ENCODE measurements around the gene GABRG3. TPM values are rescaled to one million over a fixed set of nuclear protein-coding genes. Genes with fewer than 3 reads are reported as not detected.

GABRG3 gene
- total RNA-seq, 1 experiment from 2014 or later, result 0.15 TPM

GRCh38 chr15:27579738-27580137 lies 608.8 kb downstream of the GABRG3 start:
- Histone ChIP-seq H3K56ac (ENCODE audit: insufficient read length, low read depth, low read length) (no peak overlapping the region), H3T11ph (ENCODE audit: low read length) (no peak overlapping the region), H3K18ac (ENCODE audit: insufficient read length, low read depth, low read length) (no peak overlapping the region), H3K4ac (ENCODE audit: low read depth, low read length) (no peak overlapping the region), H3K27ac (ENCODE audit: insufficient read length, low read depth, low read length) (no peak overlapping the region), H3K27me3 (ENCODE audit: insufficient read depth, low read length) (no peaks in the 10 kb centered on the region), H2BK12ac (ENCODE audit: insufficient read length, low read depth, low read length) (no peak overlapping the region), H2BK20ac (ENCODE audit: low read depth, low read length, poor library complexity, severe bottlenecking) (no peak overlapping the region), H3K23me2 (ENCODE audit: insufficient read length, low read depth, low read length, poor library complexity, severe bottlenecking) (no peaks in the 10 kb centered on the region), H3K79me2 (ENCODE audit: insufficient read depth, low read length) (no peaks in the 10 kb centered on the region), H4K91ac (ENCODE audit: insufficient read length, low read depth, low read length) (no peak overlapping the region), H3K14ac (ENCODE audit: insufficient read depth, low read length) (no peak overlapping the region), H3K79me1 (ENCODE audit: insufficient read depth, low read depth, low read length, poor library complexity, severe bottlenecking) (no peaks in the 10 kb centered on the region), H4K20me1 (ENCODE audit: control insufficient read depth, insufficient read depth, insufficient read length) (no peaks in the 10 kb centered on the region), H3K4me1 (ENCODE audit: insufficient read depth, low read length) (no peaks in the 10 kb centered on the region), H2BK15ac (ENCODE audit: low read depth, low read length) (no peak overlapping the region), H2AFZ (ENCODE audit: low read length) (no peak overlapping the region), H2AK5ac (ENCODE audit: insufficient read length, low read length) (no peak overlapping the region), H2BK5ac (ENCODE audit: insufficient read length, low read length) (no peak overlapping the region), H2BK120ac (ENCODE audit: low read depth, low read length, poor library complexity, severe bottlenecking) (no peak overlapping the region), H4K5ac (ENCODE audit: insufficient read length, low read depth, low read length) (no peak overlapping the region), H3K9ac (ENCODE audit: extremely low read depth, insufficient read length, low read length) (no peak overlapping the region), H3K23ac (ENCODE audit: insufficient read length, low read depth, low read length) (no peak overlapping the region), H3K9me3 (ENCODE audit: control insufficient read depth, low read depth, low read length) (no peaks in the 10 kb centered on the region), H4K8ac (replicated peaks; ENCODE audit: insufficient read length, low read depth, low read length) (no peak overlapping the region), H3K4me2 (ENCODE audit: insufficient read depth, insufficient read length, low read length) (no peak overlapping the region)
- no peak overlapping the region for H3K27ac Mint-ChIP-seq
- no peaks in the 10 kb centered on the region; a peak in 1 of 4 replicates for H3K4me1 Mint-ChIP-seq
- no peak for TF ChIP-seq CTCF (conservative IDR thresholded peaks at IDR 0.05)
- no peak for DNase-seq
- H3K4me3 Mint-ChIP-seq, result no peak overlapping the region
- peaks cover 0 to 9% of the 10 kb centered on the region in 2 experiments; a peak in 2 of 5 replicates for H3K9me3 Mint-ChIP-seq
- no CpG with 5 or more reads among the region's 5 CpGs for WGBS (ENCODE audit: extremely low coverage, insufficient read length, low lambda C conversion rate)
- H3K27me3 Mint-ChIP-seq (ENCODE audit: low read depth), result peaks cover 3% of the 10 kb centered on the region; the same call in 1 of the 2 replicates
- H3K36me3 Mint-ChIP-seq (ENCODE audit: insufficient read depth in 1 of 3, low read depth in 3 of 3), result no peaks in the 10 kb centered on the region; a peak in 1 of 7 replicates
